ENCODE measurements around the gene ATMIN.
A peak's percentile ranks its signal among the peaks of the same experiment; 100 is the strongest.

Gene ATMIN

DNA sequence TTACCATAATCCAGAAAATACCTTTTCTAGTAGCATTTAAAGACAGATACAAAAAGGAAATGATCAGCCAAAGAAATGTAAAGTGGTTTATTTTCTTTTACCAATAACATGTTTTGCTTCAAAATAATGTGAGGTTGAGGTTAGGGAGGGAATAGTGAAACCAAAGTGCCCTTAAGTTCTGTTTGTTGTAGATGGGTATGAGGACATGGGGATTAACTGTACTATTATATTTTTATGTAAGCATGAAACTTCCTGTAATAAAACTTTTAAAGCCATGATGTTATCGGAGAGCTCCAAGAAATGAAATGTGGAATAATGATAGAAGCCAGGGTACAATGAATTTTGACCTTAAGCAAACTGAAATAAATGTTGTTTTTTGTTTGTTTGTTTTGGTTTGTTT is 31.5 kb downstream of the ATMIN start:
- no peak for DNase-seq (ENCODE audit: low spot score)

DNA sequence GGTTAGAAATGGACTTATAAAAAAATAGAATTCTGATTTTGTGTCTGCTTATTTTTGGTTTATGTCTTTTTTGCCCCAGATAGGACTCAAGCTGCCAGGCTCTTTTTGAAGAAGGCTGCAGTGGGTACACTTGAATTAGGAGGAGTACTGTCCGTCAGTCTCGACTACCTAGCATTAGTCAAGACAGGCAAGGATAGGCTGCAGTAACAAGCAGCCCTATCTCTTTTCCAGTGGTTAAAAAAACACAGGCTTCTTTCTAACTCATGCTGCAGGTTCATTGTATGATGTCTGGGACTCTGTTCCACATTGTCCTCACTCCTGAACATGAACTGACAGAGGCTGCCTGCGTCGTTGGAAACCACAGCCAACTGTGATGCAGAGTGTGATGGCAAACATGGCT is 33.4 kb downstream of the ATMIN start:
- DNase-seq (ENCODE audit: low spot score) = no peak

DNA sequence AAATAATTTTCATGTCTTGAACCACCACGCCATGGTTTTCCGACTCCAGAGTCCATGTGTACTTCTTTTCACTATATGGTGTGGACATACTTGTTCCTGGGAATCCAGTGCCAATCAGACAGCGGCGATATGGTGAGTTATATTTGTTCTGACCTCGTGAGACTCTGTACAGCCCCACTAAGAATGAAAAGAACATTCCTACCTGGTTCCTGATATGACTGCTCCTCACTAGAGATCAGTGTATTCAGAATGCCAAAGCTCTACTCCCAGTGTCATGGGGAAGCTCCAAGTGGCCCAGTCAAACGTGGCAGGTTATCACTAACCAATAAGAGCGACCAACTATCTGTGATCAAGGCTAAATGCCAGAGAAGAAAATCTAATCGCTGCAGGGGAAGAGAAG is 35.3 kb downstream of the ATMIN start:
- no peak for DNase-seq (ENCODE audit: low spot score)

DNA sequence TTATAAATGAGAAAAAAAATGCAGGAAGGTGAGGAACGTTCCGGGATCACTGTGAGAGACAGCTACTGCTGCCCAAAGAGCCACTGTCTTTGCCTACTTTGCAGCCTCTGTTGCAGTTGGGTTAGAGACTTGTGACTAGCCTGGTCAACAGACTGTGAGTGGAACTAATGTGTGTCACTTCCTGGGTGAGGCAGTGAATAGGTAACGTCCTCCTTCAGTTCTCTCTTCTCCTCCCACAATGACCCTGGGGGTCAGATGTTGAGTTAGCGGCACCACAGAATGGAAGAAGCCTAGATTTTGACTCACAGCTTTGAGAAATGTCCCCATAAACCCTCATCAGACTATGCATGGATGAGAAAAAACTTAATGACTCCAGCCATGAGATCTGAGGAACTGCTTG is 36.2 kb downstream of the ATMIN start:
- DNase-seq (ENCODE audit: low spot score) = no peak

DNA sequence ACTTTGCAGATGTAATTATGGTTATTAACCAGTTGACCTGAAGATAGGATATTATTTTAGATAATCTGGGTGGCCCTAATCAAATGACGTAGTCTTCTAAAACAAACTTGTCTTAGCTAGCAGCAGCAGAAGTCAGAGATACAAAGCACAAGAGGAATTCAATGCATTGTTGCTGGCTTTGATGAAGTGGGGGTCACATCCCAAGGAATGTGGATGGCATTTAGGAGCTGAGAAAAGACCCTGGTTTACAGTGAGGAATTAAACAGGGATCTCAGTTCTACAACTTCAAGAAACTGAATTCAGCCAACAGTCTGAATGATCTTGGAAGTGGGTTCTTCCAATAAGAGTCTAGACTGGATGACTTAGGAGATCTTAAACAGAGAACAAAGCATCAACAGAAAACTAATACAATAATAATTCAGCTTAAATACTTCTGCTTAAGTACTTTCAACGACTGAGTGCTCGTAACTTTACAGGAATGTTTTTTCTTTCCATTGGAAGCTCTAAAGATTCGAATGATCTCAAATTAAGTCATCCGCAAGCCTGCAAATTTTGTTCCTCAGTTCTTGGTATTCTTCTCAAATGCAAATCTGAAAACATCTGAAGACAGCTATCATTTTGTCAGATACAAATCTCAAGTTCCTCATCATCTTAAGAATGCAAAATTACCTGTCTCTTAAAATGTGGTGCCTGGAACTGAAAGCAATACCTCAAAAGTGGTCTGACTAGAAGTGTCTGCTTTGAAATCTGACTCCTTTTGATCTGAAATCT is 38.1 kb downstream of the ATMIN start:
- no peak for DNase-seq (ENCODE audit: low spot score)

DNA sequence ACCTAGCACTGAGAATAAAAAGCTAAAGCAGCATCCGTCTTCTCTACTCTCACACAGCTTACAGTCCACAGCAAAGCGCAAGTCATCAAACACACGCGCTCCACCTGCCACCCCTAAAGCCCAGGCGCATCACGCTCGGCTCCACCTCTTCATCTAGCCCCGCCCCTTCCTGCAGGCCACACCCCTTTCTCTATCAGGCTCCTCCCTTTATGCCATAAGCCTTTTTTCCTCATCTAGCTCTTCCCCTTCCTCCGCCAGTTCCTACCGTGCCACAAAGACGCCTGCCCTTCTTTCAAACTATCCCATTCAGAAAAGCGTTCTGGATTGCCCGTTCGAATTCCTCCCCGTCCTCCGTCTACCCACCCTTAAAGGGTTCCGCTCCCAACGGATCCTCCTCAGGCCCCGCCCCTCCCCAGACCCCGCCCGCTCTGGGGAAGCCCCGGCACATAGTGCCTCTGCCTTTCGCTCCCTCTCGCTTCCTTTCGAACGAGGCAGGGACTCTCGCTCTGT is 41.0 kb downstream of the ATMIN start:
- DNase-seq (ENCODE audit: low spot score) = no peak

DNA sequence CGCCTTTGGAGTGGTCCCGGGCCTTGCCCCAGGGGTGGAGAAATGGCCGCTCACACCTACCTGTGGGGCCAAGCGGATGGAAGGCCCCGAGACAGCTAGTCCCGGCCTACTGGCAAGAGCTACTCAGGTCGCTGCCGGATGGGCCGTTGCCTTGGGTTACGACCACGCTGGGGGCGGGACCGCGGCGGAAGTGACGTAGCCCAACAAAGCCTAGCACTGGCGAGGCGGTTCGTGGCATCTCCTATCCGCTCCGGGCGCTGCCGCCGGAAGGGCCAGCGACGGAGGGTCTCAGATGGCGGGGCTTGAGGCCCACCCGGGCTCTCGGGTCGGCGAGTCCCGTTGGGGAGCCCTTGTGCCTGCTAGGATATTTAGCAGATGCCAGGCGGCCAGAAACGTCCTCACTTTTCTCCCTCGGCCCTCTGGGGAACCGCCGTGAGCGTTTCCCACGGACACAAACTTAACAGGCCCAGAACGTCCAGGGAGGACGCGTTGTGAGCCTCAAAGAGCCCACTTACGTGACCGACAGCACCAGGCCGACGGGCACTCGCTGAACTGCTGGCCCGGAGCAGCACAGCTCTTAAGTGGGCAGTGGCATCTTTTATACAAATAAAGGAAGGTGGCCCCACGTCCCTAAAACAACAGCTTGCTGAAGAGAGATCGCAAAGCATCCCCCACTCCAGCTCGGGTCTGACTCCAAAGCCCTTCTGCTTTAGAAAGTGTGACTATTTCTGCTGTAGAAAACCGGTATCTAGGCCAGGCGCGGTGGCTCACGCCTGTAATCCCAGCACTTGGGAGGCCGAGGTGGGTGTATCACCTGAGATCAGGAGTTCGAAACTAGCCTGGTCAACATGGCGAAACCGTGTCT is 41.7 kb downstream of the ATMIN start, which contains the start of gene C16orf46:
Gene C16orf46 (minus strand): TSS at position 163 of the 865 bp plus-strand sequence. CDS start 13,283 bp downstream, outside the sequence.
- DNase-seq (ENCODE audit: low spot score) = peak; percentile 100

DNA sequence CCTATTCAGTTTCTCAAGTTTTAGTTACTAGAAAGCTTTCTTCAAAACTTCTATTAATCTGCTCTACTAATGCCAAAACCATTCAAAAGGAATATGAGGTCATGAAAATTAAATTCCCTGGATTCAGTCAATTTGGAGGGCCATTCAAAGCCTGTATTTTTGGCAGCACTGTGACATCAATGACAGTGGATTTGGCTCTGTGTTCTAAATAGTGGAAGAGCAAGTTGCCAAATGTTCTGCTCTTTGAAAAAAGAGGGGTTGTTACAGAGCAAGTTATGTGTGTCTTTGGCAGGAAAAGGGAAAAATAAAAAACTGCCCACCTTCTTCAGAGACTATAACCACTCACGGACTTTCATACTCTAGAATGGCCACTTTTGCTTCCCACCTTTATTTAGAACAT is 44.6 kb downstream of the ATMIN start:
- no peak for DNase-seq (ENCODE audit: low spot score)

DNA sequence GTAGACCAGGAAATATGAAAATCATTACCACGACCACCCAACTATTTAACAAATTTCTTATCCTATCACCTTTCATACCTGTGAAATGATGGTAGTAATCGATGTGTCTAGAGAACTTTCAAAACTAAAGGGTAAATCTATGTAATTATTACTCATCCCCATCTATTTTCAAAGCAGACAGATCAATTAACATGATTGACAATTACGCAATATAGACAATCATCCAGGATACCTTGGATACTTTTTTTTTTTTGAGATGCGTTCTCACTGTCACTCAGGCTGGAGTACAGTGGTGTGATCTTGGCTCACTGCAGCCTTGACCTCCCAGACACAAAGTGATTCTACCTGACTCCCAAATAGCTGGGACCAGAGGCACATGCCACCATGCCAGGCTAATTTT is 45.4 kb downstream of the ATMIN start:
- DNase-seq (ENCODE audit: low spot score) = no peak

DNA sequence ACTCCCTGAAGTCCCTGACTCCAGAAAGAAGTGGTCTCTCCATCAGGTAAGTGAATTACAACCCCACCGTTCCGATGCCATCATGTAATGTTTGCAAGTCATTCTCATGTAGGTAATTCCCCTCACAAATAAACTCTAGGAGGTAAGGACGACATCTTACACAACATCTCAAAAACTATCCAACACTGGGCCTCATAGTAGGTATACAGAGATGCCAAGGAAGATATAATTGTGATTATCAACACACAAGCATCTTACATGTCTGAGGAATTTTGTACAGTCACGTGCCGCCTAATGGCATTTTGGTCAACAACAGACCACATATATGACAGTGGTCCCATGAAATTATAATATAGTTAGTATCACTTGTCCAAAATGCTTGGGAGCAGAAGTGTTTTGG is 53.2 kb downstream of the ATMIN start:
- no peak for DNase-seq (ENCODE audit: low spot score)

DNA sequence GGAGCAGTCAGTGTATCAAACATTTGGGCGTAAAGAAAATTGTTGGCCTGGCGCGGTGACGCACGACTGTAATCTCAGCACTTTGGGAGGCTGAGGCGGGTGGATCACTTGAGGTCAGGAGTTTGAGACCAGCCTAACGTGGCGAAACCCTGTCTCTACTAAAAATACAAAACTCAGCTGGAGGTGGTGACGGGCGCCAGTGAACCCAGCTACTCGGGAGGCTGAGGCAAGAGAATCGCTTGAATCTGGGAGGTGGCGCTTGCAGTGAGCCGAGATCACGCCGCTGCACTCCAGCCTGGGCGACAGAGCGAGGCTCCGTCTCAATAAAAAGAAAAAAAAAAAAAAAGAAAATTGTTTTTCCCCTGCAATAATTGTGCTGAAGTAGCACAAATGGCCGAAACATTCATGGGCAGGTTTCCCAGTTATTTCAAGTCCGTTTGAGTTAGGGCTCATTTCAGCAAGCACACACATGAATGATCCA is 59.2 kb downstream of the ATMIN start:
- no peak for DNase-seq (ENCODE audit: low spot score)

DNA sequence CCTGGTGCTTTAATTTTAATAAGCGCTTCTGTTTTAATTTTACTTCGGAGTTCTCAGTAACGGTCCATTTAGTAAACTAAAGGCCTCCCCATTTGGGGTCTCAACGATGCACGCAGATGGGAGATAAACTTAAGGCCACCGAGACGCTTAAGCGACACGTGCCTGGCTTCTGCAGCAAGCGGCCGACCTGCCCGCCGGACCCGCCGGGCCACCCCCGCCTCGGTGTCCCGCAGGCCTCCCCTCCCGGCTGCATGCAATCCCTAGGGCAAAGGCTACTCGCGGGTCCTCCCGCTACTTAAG is 60.0 kb downstream of the ATMIN start:
- no peak for DNase-seq (ENCODE audit: low spot score)

DNA sequence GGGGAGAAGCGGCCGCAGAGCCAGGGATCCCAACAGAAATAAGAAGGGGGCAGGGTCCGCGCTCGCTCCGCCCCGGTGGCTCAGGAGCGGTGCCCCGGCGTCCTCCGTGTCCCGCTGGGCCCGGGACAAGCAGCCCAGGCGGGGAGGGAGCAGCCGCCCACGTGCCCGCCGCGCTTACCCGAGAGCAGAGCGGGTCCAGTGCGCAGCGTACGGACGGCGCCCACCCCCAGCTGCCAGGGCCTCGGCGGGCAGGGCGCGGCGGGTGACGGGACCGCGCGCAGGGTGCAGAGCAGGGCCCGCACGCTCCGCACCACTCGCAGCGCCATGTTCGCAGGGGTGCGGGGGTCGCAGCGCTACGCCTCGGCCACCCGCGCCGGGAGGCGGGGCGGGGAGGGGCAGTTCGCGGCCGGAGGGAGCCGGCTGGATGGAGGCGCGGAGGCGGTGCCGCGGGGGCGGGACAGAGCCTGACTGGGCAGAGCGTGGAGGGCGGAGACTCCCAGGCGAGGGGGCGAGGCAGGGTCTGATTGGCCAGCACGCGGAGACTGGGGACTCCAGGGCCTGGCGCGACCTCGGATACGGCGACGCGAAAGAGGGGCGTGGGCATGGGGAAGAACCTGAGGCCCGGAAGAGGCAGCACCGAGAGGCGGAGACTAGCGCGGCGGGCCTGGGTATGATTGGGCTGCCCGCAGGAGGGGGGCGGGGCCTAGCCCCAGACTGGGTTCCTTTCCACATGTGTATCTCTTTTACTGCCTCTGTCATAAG is 60.5 kb downstream of the ATMIN start, which contains the start of gene GCSH:
Gene GCSH (minus strand): TSS at position 443 of the 762 bp plus-strand sequence. CDS start 117 bp downstream, at position 326.
- DNase-seq (ENCODE audit: low spot score) = peak; percentile 99

DNA sequence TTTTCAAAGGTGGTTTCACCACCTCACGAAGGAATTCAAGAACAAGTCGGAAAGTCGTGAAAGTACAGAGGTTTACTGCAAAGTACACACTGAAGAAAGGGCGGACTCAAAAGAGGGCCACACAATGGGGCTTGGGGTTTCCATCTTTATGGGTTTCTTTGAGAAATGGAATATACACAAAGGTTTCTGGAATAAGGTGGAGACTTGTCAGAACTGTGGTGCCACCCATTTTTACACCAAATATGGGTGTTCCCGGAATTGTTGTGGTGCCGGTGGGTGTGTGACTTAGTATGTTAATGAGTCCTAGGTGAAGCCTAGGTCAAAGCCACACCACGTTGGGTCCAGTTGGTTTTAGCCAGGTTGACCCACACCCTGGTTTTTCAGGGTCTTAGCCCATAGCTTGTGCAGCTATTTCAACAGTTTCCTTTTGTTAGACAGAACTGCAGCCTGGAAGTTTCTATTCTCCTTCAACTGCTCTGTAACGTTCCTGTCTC is 61.1 kb downstream of the ATMIN start:
- no peak for DNase-seq (ENCODE audit: low spot score)
